Ovary (tissue), 9 donors: ENCODE data around the gene NPHP4. TPM values are rescaled to one million over a fixed set of nuclear protein-coding genes. Genes with fewer than 3 reads are reported as not detected.

Source experiments
- DNase-seq, 5 donors: peaks; one replicate each; pipeline ENCODE4 v3.0.0-alpha.2; 2019 to 2020
- H3K27ac ChIP-seq, 2 donors: fragments of 200-600 bp; one replicate each; pipeline versions ENCODE4 v1.5.1 to v1.8.0; 2019 to 2022
- H3K27me3 ChIP-seq: fragments of 200-600 bp; one replicate; pipeline ENCODE4 v1.8.0; 2022
- H3K36me3 ChIP-seq: fragments of 200-600 bp; sonication (generic); one replicate; pipeline ENCODE4 v1.5.1; 2019
- H3K4me1 ChIP-seq: one replicate; pipeline ENCODE4 v1.8.1; 2013; ENCODE audit warnings: mild to moderate bottlenecking, moderate library complexity; ENCODE audit not compliant: insufficient read depth
- H3K4me3 ChIP-seq: fragments of 200-600 bp; sonication (generic); one replicate; pipeline ENCODE4 v1.5.1; 2017
- H3K9me3 ChIP-seq, 2 donors: fragments of 200-600 bp in 1 of 2; sonication (generic) in 1 of 2; one replicate each; pipeline versions ENCODE4 v1.5.1 to v1.8.1; 2013 to 2019; ENCODE audit warnings: mild to moderate bottlenecking in 1 of 2, moderate library complexity in 1 of 2
- EP300 ChIP-seq: sonication (generic); formaldehyde crosslinking; IDR thresholded peaks from one replicate; pipeline ENCODE4 v1.6.1; 2017; ENCODE audit warnings: antibody characterized with exemption
- POLR2A ChIP-seq: fragments of 450-650 bp; IDR thresholded peaks from one replicate; pipeline ENCODE4 v1.6.1; 2017; ENCODE audit warnings: antibody characterized with exemption, mild to moderate bottlenecking, moderate library complexity
- WGBS, 3 donors: extraction: QIAGEN DNeasy Blood & Tissue Kit in 1 of 3; methylation state at CpG; one replicate each; pipeline versions ENCODE4 v1.1.5 to v1.1.7; 2013 to 2017; 5-methylcytosine and 5-hydroxymethylcytosine counted together
- intact Hi-C, 4 donors: fragments of 100-400 bp; cut with DNase I; formaldehyde crosslinking; loops; one replicate each; pipeline versions ENCODE4 v1.11.0 to v1.15.1; 2022 to 2023
- polyA plus RNA-seq, 2 donors: library from polyadenylated mRNA; stranded (reverse); fragments of 200-250 nt in 1 of 2; fragments of 350-450 nt in 1 of 2; fragmentation: Illumina TruSeq in 1 of 2; extraction: RNeasy Lipid Tissue Mini Kit (QIAGEN cat#74804) in 1 of 2; gene quantifications; one replicate each; pipeline ENCODE4 v1.2.3, GENCODE V29; 2013 to 2014
- total RNA-seq, 7 donors: library from RNA; depleted of rRNA in 2 of 7; stranded (reverse); fragments of >200 nt in 2 of 7; fragmentation: NEBNext Ultra II Directional in 3 of 7; extraction: Animal tissue kit (Norgen Biotek cat#: 25700) in 3 of 7; gene quantifications; one replicate each; pipeline versions ENCODE4 v1.1.0 to v1.2.4, GENCODE V29; 2016 to 2023
- TF ChIP-seq, protein P1 (sequence below), 3 donors: fragments of 450-650 bp in 2 of 3; fragments of 200-600 bp in 1 of 3; IDR thresholded peaks; one replicate each; pipeline versions ENCODE4 v1.5.1 to v1.8.0; 2016 to 2022; ENCODE audit warnings: antibody characterized with exemption in 3 of 3, mild to moderate bottlenecking in 1 of 3
- donor health status: DM: no; HTN: no; CAD: no; lungs with moderate emphysema.
- donor health status: DM: no; HTN: no; CAD: no.
- donor health status: Bipolar disorder and iron deficiency.
- donor health status: DM: yes; HTN: yes; CAD: no.
- donor health status: DM: no; HTN: no; CAD: no.
- donor health status: DM: yes; HTN: yes; CAD: no.

Gene NPHP4
- total and polyA plus RNA-seq, 9 donors = 1.5 to 20.8 (median 10.7) TPM

DNA sequence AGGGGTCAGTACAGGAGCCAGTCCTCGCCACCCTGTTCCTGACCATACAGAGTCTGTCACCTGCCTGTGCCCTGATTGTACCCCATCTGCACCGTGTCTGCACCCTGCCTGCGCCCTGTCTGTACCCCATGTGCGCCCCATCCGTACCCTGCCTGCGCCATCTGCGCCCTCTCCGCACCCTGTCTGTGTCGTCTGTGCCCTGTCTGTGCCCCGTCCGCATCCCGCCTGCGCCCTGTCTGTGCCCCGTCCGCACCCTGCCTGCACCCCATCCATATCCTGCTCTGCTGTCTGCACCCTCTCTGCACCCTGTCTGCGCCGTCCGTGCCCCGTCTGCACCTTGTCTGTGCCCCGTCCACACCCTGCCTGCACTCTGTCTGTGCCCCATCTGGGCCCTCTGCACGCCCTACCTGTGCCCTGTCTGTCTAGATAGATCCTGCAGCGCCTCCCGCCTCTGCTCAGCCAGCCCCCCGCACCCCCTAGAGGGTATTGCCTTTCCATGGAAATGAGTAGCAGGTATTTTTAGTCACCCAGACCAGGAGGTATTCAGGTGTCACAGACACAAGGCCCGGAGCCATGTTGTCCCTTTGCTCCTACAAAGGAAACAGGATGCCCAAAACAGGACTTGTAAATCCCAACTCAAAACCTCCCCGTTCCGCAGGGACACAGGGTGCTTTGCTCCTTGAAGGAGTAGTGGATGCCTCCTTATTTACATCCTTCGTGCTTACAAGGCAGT, 7.7 kb upstream of the NPHP4 start:
- WGBS, 3 donors = 88 to 92% (median 92%) methylated on average over 28 of the region's 28 CpGs
- intact Hi-C loops = no loop called here
- H3K36me3 ChIP-seq = no peaks in the 10 kb centered on the region
- H3K27me3 ChIP-seq = no peaks in the 10 kb centered on the region
- H3K9me3 ChIP-seq = no peaks in the 10 kb centered on the region
- H3K4me1 ChIP-seq = no peaks in the 10 kb centered on the region
- H3K27ac ChIP-seq = no peak overlapping the region
- H3K4me3 ChIP-seq = no peak overlapping the region
- peak in 1 of 5 donors; percentile 31 for DNase-seq
- no peak for TF ChIP-seq EP300
- TF ChIP-seq, protein P1, sequence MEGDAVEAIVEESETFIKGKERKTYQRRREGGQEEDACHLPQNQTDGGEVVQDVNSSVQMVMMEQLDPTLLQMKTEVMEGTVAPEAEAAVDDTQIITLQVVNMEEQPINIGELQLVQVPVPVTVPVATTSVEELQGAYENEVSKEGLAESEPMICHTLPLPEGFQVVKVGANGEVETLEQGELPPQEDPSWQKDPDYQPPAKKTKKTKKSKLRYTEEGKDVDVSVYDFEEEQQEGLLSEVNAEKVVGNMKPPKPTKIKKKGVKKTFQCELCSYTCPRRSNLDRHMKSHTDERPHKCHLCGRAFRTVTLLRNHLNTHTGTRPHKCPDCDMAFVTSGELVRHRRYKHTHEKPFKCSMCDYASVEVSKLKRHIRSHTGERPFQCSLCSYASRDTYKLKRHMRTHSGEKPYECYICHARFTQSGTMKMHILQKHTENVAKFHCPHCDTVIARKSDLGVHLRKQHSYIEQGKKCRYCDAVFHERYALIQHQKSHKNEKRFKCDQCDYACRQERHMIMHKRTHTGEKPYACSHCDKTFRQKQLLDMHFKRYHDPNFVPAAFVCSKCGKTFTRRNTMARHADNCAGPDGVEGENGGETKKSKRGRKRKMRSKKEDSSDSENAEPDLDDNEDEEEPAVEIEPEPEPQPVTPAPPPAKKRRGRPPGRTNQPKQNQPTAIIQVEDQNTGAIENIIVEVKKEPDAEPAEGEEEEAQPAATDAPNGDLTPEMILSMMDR (IDR thresholded peaks at IDR 0.05) = no peak
- TF ChIP-seq POLR2A = no peak

DNA sequence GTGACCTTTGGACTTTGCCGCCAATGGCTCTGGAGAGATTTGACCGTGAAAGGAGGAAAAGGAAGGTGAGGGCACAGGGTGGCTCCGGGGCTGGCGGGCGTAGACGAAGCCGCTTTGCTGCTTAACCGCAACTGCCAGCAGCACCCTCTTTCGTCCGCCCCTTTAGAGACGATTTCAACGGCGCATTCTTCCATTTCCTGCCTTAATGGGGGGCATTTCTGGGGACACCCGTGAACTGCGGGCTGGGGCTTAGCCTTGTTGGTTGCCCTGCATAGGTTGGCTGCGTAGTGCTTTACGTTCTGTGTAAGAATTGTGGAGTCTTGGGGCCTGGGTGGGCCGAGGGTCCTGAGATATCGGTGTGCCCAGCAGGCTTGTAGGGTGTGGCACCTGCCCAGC, 6.7 kb upstream of the NPHP4 start:
- WGBS, 3 donors = 94 to 95% (median 95%) methylated on average over 19 of the region's 19 CpGs
- Histone ChIP-seq H3K27me3 (no peaks in the 10 kb centered on the region), H3K9me3 (no peaks in the 10 kb centered on the region), H3K36me3 (no peaks in the 10 kb centered on the region), H3K27ac (no peak overlapping the region), H3K4me1 (no peaks in the 10 kb centered on the region), H3K4me3 (no peak overlapping the region)
- TF ChIP-seq, protein P1 (IDR thresholded peaks at IDR 0.05) = no peak
- TF ChIP-seq EP300 (no peak), POLR2A (no peak)
- peak in 1 of 5 donors; percentile 21 for DNase-seq
- intact Hi-C loops = no loop called here

DNA sequence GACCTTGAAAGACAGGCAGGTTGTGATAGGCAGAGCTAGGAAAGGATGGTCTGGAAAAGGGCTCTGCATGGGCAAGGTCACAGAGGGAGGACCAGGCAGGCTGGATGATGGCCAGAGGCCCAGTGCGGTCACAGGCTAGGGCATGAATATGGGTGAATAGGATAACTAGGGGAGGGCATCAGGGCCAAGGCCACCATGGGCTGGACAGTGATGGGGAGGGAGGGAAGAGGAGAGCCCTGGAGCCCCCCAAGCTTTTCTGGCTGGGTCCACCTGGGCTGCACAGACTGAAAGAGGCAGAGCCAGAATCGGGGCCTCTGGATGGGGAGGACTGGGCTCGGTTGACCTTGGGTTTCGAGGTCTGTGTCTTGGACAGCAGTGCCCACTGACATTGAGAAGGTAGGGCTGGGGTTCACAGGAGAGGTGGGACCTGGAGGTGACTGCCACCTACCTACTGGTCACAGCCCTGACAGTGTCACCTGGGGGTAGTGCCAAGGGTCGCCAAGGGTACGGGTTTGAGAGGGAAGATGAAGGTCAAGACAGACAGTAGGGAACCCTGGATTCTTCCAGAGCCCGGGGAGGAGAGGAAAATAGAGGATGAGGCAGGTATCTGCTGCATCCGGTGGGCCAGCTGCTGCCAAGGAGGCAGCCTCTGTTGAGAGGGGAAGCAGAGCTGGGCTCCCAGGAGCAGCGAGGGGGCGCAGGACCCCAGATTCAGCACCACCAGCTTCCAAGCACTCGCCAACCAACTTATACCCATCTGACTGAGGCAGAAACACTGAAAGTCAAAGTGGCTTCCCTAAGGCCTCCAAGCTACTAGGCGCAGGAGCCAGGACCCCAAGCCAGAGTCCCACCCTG, 6.1 kb upstream of the NPHP4 start:
- H3K27ac ChIP-seq = no peak overlapping the region
- TF ChIP-seq, protein P1 (IDR thresholded peaks at IDR 0.05) = no peak
- TF ChIP-seq EP300 = no peak
- H3K9me3 ChIP-seq = no peaks in the 10 kb centered on the region
- no peaks in the 10 kb centered on the region for H3K36me3 ChIP-seq
- no peak overlapping the region for H3K4me3 ChIP-seq
- intact Hi-C loops = no loop called here
- no peaks in the 10 kb centered on the region for H3K27me3 ChIP-seq
- H3K4me1 ChIP-seq = peaks cover 1% of the 10 kb centered on the region
- 90 to 92% (median 90%) methylated on average over 12 of the region's 12 CpGs for WGBS, 3 donors
- DNase-seq = peak in 2 of 5 donors; percentile 12 to 28

DNA sequence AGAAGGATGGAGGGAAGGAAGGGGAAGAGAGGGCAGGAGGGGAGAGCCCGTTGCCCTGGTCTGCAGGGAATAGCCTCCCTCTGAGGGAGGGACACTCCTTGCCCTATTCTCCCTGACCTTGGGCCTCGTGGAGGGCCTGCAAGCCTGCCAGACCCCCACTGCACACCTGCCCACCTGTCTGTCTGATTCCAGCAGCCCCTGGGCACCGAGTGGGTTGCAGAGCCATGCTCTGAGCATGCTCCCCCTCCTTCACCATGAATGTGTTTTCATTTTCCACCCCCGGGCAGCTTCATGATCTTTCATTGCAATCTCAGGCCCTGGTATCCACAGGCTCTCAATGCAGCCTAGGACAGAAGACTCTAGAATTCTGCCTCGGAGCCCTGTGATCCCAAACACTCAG, 5.1 kb upstream of the NPHP4 start:
- intact Hi-C loops = no loop called here
- TF ChIP-seq EP300 (no peak), POLR2A (no peak)
- TF ChIP-seq, protein P1 (IDR thresholded peaks at IDR 0.05) = no peak
- peak in 1 of 5 donors; percentile 11 for DNase-seq
- H3K27me3 ChIP-seq = no peaks in the 10 kb centered on the region
- no peak overlapping the region for H3K4me3 ChIP-seq
- H3K36me3 ChIP-seq = no peaks in the 10 kb centered on the region
- no peak overlapping the region for H3K27ac ChIP-seq
- WGBS, 3 donors = 43 to 54% (median 49%) methylated on average over 5 of the region's 5 CpGs
- no peaks in the 10 kb centered on the region for H3K9me3 ChIP-seq
- H3K4me1 ChIP-seq = peaks cover 4% of the 10 kb centered on the region
